GM12873 (cell line): ENCODE results near the gene MAP3K15.

Experiments used
- CTCF ChIP-seq: IDR thresholded peaks from 2 replicates; pipeline ENCODE4 v1.5.1; 2012; ENCODE audit warnings: low read depth, mild to moderate bottlenecking, moderate library complexity, low read length, control low read depth; ENCODE audit not compliant: insufficient read depth; ENCODE audit errors: missing control alignments

MAP3K15 gene

GRCh38 chrX:19555236-19555635 lies 39.9 kb upstream of the MAP3K15 start:
- TF ChIP-seq CTCF, result no peak

DNA sequence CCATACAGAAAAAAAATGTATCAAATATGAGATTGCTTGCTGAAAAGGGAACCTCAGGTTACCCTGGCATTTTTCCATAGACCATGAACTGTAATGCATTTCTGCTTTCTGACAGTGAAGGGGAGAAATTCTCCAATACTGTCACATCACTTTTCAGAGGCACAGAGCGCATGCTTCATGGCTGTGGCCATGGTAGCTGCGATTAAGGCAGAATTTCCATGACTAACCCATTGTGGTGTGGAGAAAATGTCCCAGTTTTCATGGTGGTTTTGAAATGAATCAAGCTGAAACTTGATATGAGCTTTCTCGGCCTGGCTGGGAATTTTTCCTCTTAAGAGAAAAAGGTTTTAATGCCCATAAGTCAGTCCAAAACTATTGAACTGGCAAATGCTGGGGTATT lies 39.5 kb upstream of the MAP3K15 start:
- TF ChIP-seq CTCF, result no peak

- no peak for TF ChIP-seq CTCF
These were observed 37.5 kb upstream of the MAP3K15 start for GRCh38 chrX:19552793-19553192.

DNA sequence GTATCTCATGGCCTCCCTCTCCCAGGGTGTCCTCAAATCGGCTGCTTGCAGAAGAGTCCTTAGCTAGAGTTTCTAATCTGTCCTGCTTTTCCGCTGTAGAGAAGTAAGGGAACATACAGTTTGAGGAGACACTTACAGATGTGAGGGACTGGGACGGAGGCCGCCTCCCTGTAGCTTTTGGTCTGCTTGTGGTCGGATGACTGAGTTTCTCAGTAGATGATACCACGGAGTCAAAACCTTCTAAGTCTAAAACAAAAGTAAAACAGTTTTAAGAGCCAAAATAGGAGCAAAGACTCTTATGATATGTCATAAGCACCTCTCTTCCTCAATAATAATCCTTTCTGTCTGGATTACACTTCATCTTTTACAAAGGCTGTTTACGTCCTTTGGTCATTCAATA lies 34.5 kb upstream of the MAP3K15 start:
- no peak for TF ChIP-seq CTCF

GRCh38 chrX:19548934-19549333 lies 33.6 kb upstream of the MAP3K15 start:
- no peak for TF ChIP-seq CTCF

DNA sequence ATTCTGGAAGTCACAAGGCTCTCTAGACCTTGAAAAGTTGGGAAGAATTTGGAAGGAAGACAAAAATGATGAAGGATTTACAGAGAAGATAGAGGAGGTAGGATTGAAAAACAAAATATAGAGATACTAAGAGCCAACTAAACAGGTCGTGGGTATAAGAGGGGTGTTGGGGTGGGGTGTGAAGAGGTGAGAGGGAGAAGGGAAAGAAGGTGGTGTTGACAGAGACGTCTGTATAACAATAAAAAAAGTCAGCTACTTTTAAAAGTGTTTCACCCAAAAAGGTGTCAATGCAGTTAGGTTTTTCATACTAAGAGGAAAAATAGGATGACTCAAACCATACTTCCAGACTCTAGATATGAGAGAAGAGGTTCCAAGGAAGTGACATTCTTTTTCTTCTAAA lies 33.0 kb upstream of the MAP3K15 start:
- no peak for TF ChIP-seq CTCF

DNA sequence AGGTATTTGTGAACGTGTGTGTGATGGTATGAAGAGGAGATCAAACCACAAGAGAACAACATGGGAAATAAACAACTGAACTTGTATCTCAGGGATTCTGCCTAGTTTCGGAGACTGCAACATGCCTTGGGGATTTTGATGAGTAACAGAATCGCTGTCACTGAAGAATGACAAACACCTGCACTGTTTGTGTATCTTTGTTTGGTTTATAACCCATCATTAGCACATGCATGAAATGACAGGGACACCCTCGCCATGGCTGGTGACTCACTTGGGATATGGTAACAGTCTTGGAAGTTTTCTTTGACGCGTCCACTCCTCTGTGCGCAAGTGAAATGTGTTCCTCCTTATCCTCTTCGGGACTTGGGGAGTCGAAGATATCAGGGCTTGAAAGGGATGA lies 30.3 kb upstream of the MAP3K15 start:
- TF ChIP-seq CTCF, result no peak

DNA sequence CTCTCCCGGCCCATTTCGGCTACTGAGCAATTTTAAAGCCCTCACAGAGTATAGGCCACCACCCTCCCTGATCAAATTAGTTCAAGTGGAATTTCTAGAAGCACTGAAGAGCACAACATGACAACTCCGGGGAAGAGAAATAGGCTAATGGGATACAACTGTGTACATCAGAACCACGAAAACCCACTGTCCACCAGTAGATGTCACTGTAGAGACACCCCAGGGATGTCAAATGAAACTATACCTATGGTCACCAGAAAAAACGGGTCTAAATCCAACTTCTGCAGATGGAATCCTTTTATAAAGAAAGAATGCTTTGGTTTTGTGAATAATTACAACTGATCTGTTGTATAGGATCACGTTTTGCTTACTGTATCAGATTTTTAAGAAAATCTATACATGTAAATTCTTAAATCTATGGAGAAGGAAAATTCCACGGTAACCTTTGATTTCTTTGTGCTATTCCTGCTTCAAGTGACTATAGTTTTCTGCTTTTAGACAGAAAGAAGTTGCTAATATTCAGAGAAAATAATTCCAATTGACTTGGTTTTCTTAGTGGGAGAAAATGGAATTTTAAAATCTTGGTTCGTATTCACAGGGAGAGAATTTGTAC lies 29.5 kb upstream of the MAP3K15 start:
- peak; percentile 82 for TF ChIP-seq CTCF
